Measurements from ENCODE around the gene C1GALT1. TPM values are rescaled to one million over a fixed set of nuclear protein-coding genes. Genes with fewer than 3 reads are reported as not detected.
"Not testable (repeated sequence)": the region's sequence is repeated elsewhere in the genome, so short reads cannot be mapped to it uniquely, and the experiment has no call there.

Gene C1GALT1
- total RNA-seq, 1 donor from 2014 or later: 35.8 TPM

DNA sequence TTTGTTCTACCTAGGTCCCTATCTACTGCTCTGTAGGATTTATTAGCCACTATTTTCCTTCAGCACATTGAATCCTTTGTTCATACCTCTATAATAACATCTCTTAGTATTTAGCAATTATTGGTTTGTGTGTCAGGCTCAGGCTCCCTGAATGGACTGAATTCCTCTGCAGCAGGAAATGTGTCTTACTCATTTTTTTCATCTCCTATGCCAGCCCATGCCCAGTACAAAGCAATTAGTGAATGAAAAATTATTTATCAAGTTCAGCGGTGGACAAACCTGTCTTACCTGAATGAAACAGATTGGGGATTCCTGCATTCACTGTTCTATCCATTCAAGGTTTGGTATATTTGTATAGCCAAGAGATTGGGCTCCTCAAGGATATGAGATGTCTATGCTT lies 53.7 kb downstream of the C1GALT1 start:
- peaks cover 49% of the 10 kb centered on the region for H3K36me3 Mint-ChIP-seq (ENCODE audit: low read depth)
- intact Hi-C loops (cut with micrococcal nuclease): no loop called here
- DNase-seq (ENCODE audit: low spot score): no peak
- no peaks in the 10 kb centered on the region for H3K27me3 Mint-ChIP-seq (ENCODE audit: insufficient read depth)
- peaks cover 7% of the 10 kb centered on the region for H3K9me3 Mint-ChIP-seq
- peaks cover 19% of the 10 kb centered on the region for H3K4me1 Mint-ChIP-seq (ENCODE audit: low read depth)
- no peak overlapping the region for H3K27ac Mint-ChIP-seq
- H3K4me3 Mint-ChIP-seq: no peak overlapping the region

- H3K4me3 Mint-ChIP-seq: no peak overlapping the region
- H3K4me1 Mint-ChIP-seq (ENCODE audit: low read depth): peaks cover 6% of the 10 kb centered on the region
- intact Hi-C loops (cut with micrococcal nuclease): no loop called here
- no peaks in the 10 kb centered on the region for H3K9me3 Mint-ChIP-seq
- H3K27me3 Mint-ChIP-seq (ENCODE audit: insufficient read depth): no peaks in the 10 kb centered on the region
- H3K27ac Mint-ChIP-seq: no peak overlapping the region
- H3K36me3 Mint-ChIP-seq (ENCODE audit: low read depth): peaks cover 41% of the 10 kb centered on the region
- DNase-seq (ENCODE audit: low spot score): no peak
These were observed 55.0 kb downstream of the C1GALT1 start for GRCh38 chr7:7237201-7237977.

GRCh38 chr7:7237978-7238267 lies 55.6 kb downstream of the C1GALT1 start:
- intact Hi-C loops (cut with micrococcal nuclease): no loop called here

GRCh38 chr7:7239346-7239745 lies 57.0 kb downstream of the C1GALT1 start:
- peaks cover 54% of the 10 kb centered on the region for H3K36me3 Mint-ChIP-seq (ENCODE audit: low read depth)
- H3K9me3 Mint-ChIP-seq: no peaks in the 10 kb centered on the region

More at GRCh38 chr7:7237978-7238267, 55.6 kb downstream of the C1GALT1 start:
- DNase-seq (ENCODE audit: low spot score): no peak
- no peaks in the 10 kb centered on the region for H3K9me3 Mint-ChIP-seq
- no peak overlapping the region for H3K4me3 Mint-ChIP-seq
- no peaks in the 10 kb centered on the region for H3K27me3 Mint-ChIP-seq (ENCODE audit: insufficient read depth)
- peaks cover 5% of the 10 kb centered on the region for H3K4me1 Mint-ChIP-seq (ENCODE audit: low read depth)
- H3K27ac Mint-ChIP-seq: no peak overlapping the region
- H3K36me3 Mint-ChIP-seq (ENCODE audit: low read depth): peaks cover 46% of the 10 kb centered on the region

DNA sequence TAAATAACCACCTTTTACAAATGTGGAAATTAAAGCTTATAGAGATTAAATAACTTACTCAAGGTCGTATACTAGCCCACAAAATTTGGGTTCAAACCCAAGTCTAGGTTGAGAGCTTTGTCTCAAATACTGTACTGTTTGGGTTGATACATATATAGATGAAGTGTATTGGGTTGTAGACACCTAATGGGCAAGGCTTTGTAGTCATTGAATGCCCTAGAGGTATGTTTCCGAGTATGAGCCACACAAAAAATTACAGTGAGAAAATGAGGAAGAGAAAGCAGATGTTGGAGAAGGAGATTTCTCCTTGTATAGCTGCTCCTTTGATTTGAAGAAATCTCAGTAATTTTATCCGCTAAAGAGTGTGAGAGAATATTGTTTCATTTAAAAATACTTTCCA lies 60.6 kb downstream of the C1GALT1 start:
- peaks cover 39% of the 10 kb centered on the region for H3K36me3 Mint-ChIP-seq (ENCODE audit: low read depth)
- intact Hi-C loops (cut with micrococcal nuclease): no loop called here
- no peak overlapping the region for H3K4me3 Mint-ChIP-seq
- H3K27me3 Mint-ChIP-seq (ENCODE audit: insufficient read depth): no peaks in the 10 kb centered on the region
- peaks cover 10% of the 10 kb centered on the region for H3K4me1 Mint-ChIP-seq (ENCODE audit: low read depth)
- H3K9me3 Mint-ChIP-seq: no peaks in the 10 kb centered on the region
- no peak overlapping the region for H3K27ac Mint-ChIP-seq
- no peak for DNase-seq (ENCODE audit: low spot score)

More at GRCh38 chr7:7239346-7239745, 57.0 kb downstream of the C1GALT1 start:
- no peak overlapping the region for H3K27ac Mint-ChIP-seq
- H3K27me3 Mint-ChIP-seq (ENCODE audit: insufficient read depth): no peaks in the 10 kb centered on the region
- no peak overlapping the region for H3K4me3 Mint-ChIP-seq
- intact Hi-C loops (cut with micrococcal nuclease): no loop called here
- no peaks in the 10 kb centered on the region for H3K4me1 Mint-ChIP-seq (ENCODE audit: low read depth)
- DNase-seq (ENCODE audit: low spot score): no peak

- H3K27ac Mint-ChIP-seq; H3K27me3 Mint-ChIP-seq (ENCODE audit: insufficient read depth); H3K4me3 Mint-ChIP-seq; intact Hi-C loops (cut with micrococcal nuclease); H3K9me3 Mint-ChIP-seq; DNase-seq (ENCODE audit: low spot score): not testable (repeated sequence)
- peaks cover 13% of the 10 kb centered on the region for H3K4me1 Mint-ChIP-seq (ENCODE audit: low read depth)
- H3K36me3 Mint-ChIP-seq (ENCODE audit: low read depth): peaks cover 23% of the 10 kb centered on the region
These were observed 62.9 kb downstream of the C1GALT1 start for GRCh38 chr7:7245233-7245632.

DNA sequence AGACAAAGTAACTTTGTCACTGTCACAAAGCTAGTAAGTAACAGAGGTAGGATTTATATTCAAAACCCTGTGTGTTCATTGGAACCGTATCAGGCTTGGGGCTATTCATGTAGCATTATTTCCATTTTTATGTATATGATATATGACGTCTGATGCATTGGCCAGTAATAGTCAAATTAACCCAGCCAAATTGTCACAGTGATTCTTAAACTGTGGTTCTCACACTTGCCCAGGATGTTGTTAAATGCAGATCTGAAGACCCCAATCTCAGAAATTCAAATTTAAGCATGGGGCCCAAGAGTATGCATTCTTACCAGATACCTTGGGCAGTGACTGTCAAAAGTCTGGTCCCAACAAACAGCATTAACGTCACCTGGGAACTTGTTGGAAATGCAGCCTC lies 63.9 kb downstream of the C1GALT1 start:
- H3K4me1 Mint-ChIP-seq (ENCODE audit: low read depth): peaks cover 16% of the 10 kb centered on the region
- no peak for DNase-seq (ENCODE audit: low spot score)
- H3K9me3 Mint-ChIP-seq: no peaks in the 10 kb centered on the region
- intact Hi-C loops (cut with micrococcal nuclease): no loop called here
- H3K27ac Mint-ChIP-seq: no peak overlapping the region
- H3K36me3 Mint-ChIP-seq (ENCODE audit: low read depth): peaks cover 25% of the 10 kb centered on the region
- no peaks in the 10 kb centered on the region for H3K27me3 Mint-ChIP-seq (ENCODE audit: insufficient read depth)
- H3K4me3 Mint-ChIP-seq: no peak overlapping the region

DNA sequence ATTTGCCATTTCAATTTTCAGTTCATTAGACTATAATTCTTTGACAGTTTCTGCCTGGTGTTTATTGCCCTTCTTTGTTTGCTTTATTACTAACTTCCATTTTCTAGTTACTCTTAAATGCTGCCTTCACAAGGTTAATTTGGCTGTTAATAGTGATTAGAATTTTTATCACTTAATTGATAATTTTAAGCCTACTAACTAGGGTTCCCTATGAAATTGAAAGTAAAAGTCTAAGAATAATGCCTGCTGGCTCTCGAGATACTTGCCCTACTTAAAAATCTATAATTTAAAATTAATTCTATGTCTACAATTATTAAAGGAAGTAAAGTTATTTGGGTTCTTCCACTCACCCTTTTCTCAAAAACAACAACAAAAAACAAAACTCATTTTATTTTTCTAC lies 65.3 kb downstream of the C1GALT1 start:
- Mint-ChIP-seq H3K4me1 (ENCODE audit: low read depth) (peaks cover 25% of the 10 kb centered on the region), H3K9me3 (no peaks in the 10 kb centered on the region), H3K4me3 (no peak overlapping the region), H3K27ac (no peak overlapping the region), H3K27me3 (ENCODE audit: insufficient read depth) (no peaks in the 10 kb centered on the region), H3K36me3 (ENCODE audit: low read depth) (peaks cover 32% of the 10 kb centered on the region)
- intact Hi-C loops (cut with micrococcal nuclease): loop anchor here (1.0 kb wide), 1 partner anchor 11 kb away; no protein-coding TSS in a partner anchor
- DNase-seq (ENCODE audit: low spot score): no peak

- Mint-ChIP-seq H3K36me3 (ENCODE audit: low read depth) (peaks cover 21% of the 10 kb centered on the region), H3K27me3 (ENCODE audit: insufficient read depth) (no peaks in the 10 kb centered on the region), H3K9me3 (no peaks in the 10 kb centered on the region), H3K27ac (no peak overlapping the region), H3K4me1 (ENCODE audit: low read depth) (peaks cover 25% of the 10 kb centered on the region), H3K4me3 (no peak overlapping the region)
- intact Hi-C loops (cut with micrococcal nuclease): no loop called here
- DNase-seq (ENCODE audit: low spot score): no peak
These were observed 67.5 kb downstream of the C1GALT1 start for GRCh38 chr7:7249814-7250213.

- H3K4me1 Mint-ChIP-seq (ENCODE audit: low read depth): peaks cover 28% of the 10 kb centered on the region
- H3K27me3 Mint-ChIP-seq (ENCODE audit: insufficient read depth): no peaks in the 10 kb centered on the region
- H3K27ac Mint-ChIP-seq: no peak overlapping the region
- intact Hi-C loops (cut with micrococcal nuclease): no loop called here
- no peak for DNase-seq (ENCODE audit: low spot score)
- H3K9me3 Mint-ChIP-seq: no peaks in the 10 kb centered on the region
- H3K4me3 Mint-ChIP-seq: no peak overlapping the region
- peaks cover 21% of the 10 kb centered on the region for H3K36me3 Mint-ChIP-seq (ENCODE audit: low read depth)
These were observed 69.4 kb downstream of the C1GALT1 start for GRCh38 chr7:7251742-7252141.

DNA sequence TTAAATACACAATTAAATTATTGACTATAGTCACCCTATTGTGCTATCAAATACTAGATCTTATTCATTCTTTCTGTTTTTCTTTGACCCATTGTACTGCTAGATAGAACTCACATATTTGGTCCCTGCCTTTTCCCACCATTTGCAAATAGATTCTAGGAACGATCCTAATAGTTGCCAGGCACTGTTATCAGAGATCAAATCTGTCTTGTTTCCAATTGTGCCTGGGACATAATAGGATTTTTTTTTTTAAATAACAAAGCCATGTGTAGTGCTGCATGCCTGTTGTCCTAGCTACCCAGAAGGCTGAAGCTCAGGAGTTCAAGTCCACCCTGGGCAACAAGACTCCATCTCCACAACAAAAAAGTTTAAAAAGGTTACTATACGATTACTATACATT lies 72.0 kb downstream of the C1GALT1 start:
- no peaks in the 10 kb centered on the region for H3K9me3 Mint-ChIP-seq
- H3K4me1 Mint-ChIP-seq (ENCODE audit: low read depth): peaks cover 38% of the 10 kb centered on the region
- no peak overlapping the region for H3K4me3 Mint-ChIP-seq
- no peak for DNase-seq (ENCODE audit: low spot score)
- H3K36me3 Mint-ChIP-seq (ENCODE audit: low read depth): peaks cover 25% of the 10 kb centered on the region
- H3K27ac Mint-ChIP-seq: no peak overlapping the region
- H3K27me3 Mint-ChIP-seq (ENCODE audit: insufficient read depth): no peaks in the 10 kb centered on the region
- intact Hi-C loops (cut with micrococcal nuclease): no loop called here

DNA sequence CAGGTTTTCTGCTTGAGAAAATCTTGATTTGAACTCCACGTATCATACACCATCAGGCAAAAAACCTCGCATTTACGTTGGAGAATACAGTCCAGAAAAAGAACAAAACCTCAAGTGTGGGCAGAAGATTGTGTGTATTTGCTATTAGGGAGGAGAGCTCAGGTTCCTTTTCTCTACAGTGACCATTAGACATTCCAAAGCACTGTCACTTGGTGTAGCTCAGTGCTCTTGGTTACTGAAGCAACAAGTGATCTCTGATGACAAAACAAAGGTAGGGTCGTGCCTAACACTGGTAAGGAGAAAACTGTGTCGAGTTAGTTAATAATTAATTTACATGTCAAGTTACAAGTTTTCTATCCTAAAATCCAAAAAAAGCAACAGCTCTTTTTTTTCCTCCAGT lies 72.6 kb downstream of the C1GALT1 start:
- H3K27ac Mint-ChIP-seq: no peak overlapping the region
- intact Hi-C loops (cut with micrococcal nuclease): no loop called here
- H3K4me1 Mint-ChIP-seq (ENCODE audit: low read depth): peaks cover 42% of the 10 kb centered on the region
- no peaks in the 10 kb centered on the region for H3K9me3 Mint-ChIP-seq
- no peak overlapping the region for H3K4me3 Mint-ChIP-seq
- peaks cover 30% of the 10 kb centered on the region for H3K36me3 Mint-ChIP-seq (ENCODE audit: low read depth)
- H3K27me3 Mint-ChIP-seq (ENCODE audit: insufficient read depth): no peaks in the 10 kb centered on the region
- DNase-seq (ENCODE audit: low spot score): no peak

DNA sequence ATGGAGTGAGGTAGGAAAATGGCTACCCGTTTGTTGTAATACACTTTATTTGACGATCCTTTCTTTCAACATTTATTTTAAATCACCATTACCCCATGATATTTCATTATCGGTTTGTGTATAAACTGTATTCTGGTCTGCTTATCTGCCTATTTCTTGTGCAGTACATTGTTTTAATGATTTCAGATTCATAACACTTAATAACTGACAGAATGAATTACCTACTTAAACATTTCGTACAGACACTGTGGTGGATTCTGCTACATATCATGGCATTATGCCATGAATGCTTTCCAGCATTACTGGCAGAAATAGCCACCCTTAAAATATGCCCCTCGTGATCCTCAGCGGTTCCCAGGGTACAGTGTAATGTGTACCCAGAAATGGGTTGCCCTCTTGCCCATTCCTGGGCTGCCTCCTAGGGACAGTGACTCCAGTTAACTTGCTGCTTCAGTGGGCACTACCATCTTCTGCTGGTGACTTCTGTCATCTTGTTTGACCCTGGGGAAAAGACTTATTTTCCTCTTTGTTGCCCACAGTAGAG lies 74.5 kb downstream of the C1GALT1 start:
- intact Hi-C loops (cut with micrococcal nuclease): no loop called here
- H3K9me3 Mint-ChIP-seq: peaks cover 15% of the 10 kb centered on the region
- H3K27ac Mint-ChIP-seq: no peak overlapping the region
- no peaks in the 10 kb centered on the region for H3K27me3 Mint-ChIP-seq (ENCODE audit: insufficient read depth)
- no peak for DNase-seq (ENCODE audit: low spot score)
- no peak overlapping the region for H3K4me3 Mint-ChIP-seq
- H3K4me1 Mint-ChIP-seq (ENCODE audit: low read depth): peaks cover 46% of the 10 kb centered on the region
- H3K36me3 Mint-ChIP-seq (ENCODE audit: low read depth): peaks cover 30% of the 10 kb centered on the region
